ENCODE measurements around the gene CPNE1.
A peak's percentile ranks its signal among the peaks of the same experiment; 100 is the strongest.
"Not testable (repeated sequence)": the region's sequence is repeated elsewhere in the genome, so short reads cannot be mapped to it uniquely, and the experiment has no call there.

Gene CPNE1

DNA sequence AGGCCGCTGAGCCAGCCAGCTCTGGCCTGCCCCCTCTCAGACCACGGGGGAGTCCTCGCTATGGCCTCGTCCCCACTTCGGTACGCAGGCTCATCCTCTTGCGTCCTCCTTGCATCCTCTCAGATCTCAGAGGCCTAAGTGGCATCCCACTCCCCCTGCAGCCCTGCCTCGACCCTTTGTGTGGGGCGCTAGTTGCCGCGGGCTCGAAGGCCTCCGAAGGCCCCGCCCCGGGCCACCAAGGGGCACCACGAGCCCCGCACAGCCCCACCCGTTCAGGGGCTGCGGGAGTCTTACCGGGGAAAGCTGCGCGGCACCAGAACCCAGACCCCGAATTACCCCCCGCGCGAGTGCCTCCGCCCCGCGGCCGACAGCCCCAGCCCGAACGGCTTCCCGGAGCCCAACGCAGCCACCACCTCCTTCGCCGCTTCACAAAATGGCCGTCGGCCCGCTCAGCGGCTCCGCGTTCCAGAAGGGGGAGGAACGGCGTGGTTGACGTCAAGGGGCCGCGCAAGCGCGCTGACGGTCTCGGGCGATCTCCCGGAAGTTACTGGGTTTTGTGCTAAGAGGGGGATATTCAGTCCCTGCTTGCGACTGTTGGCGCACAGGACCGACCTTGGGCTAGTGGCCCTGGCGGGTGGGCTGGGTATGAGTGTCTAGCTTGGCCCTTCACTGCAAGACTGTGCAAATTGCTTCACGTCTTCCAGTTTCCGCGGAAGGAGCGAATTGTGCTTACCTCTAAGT lies at the start of gene CPNE1, which contains the start of gene RBM12:
Gene CPNE1 (minus strand): TSS at position 435 of the 741 bp plus-strand sequence. CDS start 31,977 bp downstream, outside the sequence.
Gene RBM12 (minus strand): TSS at position 435 of the 741 bp plus-strand sequence. CDS start 9,578 bp downstream, outside the sequence.
- DNase-seq (ENCODE audit: low read depth in 1 of 2, low spot score in 1 of 2), result peak; percentile 85 to 86

DNA sequence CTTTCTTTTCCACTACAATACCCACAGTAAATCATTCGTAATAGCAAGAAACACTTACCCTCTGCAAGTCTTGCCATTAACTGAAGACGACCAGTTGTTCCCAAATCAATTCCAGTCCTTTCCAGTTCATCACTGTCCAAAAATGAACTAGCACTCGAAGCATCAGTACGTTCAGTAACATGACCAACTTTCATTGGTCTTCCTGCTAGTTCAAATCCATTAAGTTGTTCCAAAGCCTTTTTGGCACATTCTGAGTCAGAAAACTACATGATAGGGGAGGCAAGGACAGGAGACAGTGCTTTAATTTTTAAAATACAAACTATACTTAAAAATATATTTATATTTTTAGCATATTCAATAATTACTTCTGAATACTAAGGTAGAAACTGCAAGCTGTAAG lies 49.4 kb upstream of the CPNE1 start:
- no peak for DNase-seq (ENCODE audit: low read depth in 1 of 2, low spot score in 1 of 2)

DNA sequence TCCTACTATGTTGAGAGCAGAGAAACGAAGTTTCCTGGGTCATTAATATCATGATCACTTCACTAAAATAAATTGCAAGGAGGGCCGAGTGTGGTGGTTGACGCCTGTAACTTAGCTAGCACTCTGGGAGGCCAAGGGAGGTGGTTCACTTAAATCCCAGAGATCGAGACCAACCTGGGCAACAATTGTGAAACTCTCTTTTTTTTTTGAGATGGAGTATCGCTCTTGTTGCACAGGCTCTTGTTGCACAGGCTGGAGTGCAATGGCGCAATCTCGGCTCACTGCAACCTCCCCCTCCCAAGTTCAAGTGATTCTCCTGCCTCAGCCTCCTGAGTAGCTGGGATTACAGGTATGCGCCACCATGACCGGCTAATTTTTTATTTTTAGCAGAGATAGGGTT lies 48.4 kb upstream of the CPNE1 start:
- not testable (repeated sequence) for DNase-seq (ENCODE audit: low read depth in 1 of 2, low spot score in 1 of 2)

DNA sequence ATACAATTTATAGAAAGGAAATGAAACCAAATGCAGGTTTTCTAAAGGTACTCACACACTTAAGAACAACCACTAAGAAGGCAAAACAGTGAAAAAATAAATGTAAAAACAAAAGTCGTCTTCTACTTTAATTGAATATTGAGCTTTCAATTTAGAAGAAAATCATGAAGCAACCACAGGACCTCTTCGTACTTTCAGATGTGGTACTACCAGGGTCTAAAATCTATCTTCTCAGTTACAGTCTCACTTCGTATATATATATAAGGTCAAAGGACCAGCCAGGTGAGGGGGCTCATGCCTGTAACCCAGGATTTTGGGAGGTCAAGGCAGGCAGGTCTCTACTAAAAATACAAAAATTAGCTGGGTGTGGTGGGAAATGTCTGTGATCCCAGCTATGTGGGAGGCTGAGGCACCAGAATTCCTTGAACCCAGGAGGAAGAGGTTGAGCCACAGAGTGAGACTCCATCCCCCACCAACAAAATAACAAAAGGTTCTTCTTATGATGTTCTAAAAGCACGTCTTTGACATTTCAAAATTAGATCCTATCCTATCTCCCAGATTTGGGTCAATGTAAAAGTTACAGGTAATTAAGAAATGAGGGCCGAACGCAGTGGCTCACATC lies 47.0 kb upstream of the CPNE1 start:
- DNase-seq (ENCODE audit: low read depth in 1 of 2, low spot score in 1 of 2), result no peak

DNA sequence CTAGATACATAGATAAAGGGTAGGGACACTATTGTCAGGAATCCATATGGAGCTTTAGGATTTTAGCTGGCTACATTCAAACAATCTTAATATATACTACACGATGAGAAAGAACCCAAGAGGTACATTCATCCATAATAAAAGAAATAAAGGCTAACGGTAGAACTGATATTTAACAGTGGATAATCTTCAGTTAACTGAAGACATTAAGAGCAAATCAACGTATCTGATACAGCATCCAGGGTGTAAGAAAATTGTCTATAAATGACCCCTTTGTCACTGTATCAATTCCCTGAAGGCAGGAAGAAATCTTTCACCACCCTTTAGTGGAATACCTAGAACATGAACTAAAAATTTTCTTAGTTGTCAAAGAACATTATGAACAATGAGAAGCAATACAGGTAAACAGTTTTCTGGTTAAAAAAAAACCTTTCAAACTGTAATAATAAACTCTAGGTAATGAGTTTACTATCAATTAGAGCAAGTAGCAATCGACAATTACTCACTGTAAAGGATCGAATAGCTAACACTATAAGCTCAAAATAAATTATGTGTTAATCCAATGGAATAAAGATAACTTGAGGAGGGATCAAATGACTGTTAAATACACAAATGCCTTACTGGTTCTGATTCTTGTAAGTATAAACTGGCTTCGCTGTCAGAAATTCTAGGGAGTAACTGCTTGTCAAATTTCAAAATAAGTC lies 46.3 kb upstream of the CPNE1 start:
- no peak for DNase-seq (ENCODE audit: low read depth in 1 of 2, low spot score in 1 of 2)

DNA sequence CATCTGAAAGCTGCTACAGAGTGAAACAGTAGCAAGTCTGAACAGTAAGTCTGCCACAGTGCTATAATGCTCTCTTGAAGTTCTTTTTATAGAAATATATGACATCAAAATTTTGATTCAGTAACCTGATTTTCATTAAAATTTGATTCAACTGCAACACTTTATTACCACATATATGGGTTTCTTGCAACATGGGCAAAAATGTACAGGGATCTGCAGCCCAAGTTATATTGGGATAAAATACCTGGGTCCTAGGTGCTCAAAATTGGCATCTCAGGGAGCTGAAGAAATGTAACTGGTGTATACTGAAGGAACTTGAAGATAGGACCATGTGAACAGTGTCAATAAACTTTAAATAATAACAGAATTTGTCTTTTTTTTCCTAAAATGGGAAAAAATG lies 45.3 kb upstream of the CPNE1 start:
- no peak for DNase-seq (ENCODE audit: low read depth in 1 of 2, low spot score in 1 of 2)

DNA sequence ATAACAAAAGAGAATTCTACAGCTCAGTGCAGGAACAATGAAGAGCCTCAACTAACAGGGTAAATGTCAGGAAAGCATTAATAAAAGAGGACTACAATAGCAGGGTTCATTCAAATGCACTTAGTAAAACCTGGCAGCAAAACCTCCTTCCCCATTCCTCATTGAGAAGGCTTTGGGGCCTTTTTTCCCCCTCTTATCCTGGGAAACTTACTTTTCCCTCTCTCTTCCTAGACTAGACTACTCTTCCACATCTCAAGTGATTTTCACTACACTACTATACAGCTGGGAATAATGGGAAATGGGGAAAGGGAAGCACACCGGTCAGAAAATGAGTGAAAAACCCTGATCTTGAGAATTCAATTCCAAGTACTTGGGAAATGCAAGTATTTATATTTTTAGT lies 44.6 kb upstream of the CPNE1 start:
- no peak for DNase-seq (ENCODE audit: low read depth in 1 of 2, low spot score in 1 of 2)

DNA sequence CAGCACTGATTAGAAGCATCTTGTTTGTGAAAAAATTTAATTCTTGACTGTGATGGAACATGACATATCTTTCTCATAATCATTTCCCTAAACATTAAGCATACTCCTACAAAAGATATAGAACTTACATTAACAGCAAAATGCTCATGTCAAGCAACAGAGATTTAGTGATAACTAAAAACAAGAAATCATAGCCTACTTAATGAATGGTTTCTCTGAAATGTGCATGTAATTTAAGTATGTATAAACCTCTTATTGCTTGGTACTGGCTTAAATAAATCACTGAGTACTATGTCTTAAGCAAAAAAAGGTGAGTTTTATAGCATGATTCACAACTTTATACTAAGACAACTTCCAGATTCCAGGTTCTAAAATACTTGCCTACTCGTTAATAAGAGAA lies 43.8 kb upstream of the CPNE1 start:
- no peak for DNase-seq (ENCODE audit: low read depth in 1 of 2, low spot score in 1 of 2)

DNA sequence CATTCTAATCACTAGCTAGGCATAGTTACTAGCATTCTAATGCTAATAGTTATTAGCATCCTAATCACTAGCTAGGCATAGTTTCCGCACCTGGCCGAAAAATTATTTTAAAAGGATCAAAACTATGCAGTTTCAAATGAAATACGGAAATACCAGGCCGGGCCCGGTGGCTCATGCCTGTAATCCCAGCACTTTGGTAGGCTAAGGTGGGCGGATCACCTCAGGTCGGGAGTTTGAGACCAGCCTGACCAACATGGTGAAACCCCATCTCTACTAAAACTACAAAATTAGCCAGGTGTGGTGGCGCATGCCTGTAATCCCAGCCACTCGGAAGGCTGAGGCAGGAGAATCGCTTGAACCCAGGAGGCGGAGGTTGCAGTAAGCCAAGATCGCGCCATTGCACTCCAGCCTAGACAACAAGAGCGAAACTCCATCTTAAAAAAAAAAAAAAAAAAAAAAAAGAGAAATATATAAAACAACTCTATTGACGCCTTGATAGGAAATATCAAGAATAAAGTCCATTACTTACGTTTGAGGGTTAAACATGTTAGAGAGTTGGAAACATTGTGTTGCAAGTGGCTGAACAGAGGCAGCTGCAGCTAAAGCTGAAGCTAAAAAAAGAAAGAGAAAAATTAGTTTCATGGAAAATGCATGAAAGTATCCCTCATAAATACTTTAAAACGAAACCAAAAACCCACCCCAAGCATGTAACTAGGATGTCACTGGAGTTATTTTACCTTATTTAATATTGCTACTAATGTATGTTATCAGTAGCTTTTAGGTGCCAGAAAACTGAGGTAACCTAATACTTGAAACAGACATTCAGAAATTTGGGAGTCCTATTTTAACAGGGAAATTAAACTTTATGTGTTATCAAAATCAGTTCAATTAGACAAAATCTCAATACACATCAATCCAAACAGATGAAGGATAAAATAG lies 42.2 kb upstream of the CPNE1 start:
- DNase-seq (ENCODE audit: low read depth in 1 of 2, low spot score in 1 of 2), result not testable (repeated sequence)

DNA sequence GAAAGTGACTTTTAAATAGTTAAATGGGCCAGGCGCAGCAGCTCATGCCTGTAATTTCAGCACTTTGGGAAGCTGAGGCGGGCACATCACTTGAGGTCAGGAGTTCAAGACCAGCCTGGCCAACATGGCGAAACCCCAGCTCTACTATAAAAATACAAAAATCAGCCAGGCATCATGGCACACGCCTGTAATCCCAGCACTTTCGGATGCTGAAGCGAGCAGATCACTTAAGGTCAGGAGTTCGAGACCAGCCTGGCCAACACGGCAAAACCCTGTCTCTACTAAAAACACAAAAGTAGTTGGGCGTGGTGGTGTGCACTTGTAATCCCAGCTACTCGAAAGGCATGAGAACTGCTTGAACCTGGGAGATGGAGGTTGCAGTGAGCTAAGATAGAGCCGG lies 41.2 kb upstream of the CPNE1 start:
- DNase-seq (ENCODE audit: low read depth in 1 of 2, low spot score in 1 of 2), result not testable (repeated sequence)

DNA sequence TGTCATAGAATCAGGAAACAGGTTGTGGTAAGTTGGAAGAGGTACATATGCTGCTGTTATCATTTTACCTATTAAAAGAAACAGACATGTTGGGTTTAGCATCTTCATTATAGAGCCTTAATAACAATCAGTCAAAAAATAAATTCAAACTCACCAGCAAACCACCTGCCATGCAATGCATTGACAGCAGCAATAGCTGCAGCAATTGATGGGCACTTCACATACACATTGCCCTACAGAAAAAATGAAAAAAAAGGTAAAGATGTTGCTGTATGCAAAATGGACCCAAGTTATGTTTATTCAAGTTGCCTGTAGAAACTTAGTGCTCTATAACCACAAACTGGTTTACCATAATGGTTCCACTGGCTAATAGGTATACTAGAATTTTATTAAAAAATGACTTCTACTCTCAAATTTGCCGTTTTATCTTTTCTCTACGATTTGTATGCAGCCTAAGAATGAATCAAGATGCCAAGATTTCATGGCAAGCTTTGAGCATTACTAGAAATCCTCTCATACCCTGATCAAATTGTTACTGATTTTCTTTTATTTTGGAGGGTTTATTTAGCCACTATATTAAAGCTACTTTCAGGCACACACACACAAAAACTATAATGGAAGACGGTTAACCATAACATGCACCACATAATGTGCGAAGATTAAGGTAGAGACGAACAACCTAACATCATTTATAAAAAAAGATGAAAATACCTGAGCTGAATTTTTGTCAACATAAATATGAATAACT lies 40.0 kb upstream of the CPNE1 start:
- DNase-seq (ENCODE audit: low read depth in 1 of 2, low spot score in 1 of 2), result no peak

DNA sequence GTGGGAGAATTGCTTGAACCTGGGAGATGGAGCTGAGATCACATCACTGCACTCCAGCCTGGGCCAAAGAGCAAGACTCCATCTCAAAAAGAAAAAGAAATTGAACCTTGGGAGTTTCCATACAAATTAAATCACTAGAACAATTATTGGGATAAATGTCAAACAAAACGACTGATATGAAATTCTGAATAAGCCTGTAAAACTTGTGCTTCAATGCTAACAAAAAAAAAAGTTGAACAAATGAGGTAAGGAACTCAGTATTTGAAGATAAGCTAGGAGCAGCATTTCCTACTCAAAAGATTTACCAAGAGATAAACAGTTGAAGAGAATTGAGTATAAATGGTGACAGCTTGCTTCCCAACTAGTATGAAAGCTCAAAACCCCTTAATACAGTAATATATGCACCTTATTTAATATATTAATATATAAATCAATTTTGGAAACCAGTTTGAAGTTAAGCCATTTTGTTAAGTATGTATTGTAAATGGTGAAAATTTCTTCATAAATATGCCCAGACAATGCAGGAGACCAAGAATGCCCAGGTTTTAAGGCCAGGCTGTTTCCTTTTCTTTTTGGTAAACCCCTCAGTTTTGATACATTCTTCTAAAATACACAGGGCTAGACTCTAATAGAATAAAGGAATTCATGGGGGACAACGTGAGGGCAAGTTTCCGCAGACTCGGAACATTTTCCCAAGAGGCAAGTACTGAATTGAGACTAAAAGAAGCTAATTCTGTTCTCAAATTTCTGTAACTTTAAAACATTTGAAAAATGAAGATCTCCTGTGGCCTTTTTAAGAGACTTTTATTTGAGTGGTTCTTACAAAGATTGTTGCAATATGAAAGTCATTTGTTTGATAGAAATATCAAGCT lies 38.4 kb upstream of the CPNE1 start:
- DNase-seq (ENCODE audit: low read depth in 1 of 2, low spot score in 1 of 2), result no peak

DNA sequence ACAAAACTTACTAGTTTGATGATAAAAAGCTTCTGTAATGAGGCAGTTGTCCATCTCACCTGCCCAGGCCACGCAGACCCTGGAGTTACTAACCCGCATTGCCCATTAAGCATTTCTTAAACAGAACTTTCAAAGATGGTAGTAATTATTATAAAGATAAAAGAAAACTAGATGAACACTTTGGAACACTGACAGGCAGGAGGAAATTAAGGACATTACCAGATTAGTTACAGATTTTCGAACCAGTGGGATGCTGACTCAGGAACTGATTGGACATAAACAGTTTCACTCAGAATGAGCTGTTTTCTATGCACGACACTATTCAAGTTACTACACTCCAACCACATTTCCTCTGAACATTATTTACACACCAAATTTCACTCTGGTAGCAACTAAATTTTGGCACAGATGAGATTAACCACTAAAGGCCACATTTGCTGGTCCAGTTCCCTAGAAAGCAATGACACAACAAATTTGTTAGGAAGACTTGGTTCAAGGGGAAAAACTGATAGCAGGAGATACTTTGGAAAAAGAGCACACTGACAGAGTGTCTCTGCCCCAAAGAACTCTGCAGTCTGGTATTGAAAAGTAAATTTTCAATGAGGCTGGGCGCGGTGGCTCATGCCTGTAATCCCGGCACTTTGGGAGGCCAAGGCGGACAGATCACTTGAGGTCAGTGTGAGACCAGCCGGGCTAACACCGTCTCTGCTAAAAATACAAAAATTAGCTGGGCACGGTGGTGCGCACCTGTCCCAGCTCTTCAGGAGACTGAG lies 37.5 kb upstream of the CPNE1 start:
- DNase-seq (ENCODE audit: low read depth in 1 of 2, low spot score in 1 of 2), result no peak

DNA sequence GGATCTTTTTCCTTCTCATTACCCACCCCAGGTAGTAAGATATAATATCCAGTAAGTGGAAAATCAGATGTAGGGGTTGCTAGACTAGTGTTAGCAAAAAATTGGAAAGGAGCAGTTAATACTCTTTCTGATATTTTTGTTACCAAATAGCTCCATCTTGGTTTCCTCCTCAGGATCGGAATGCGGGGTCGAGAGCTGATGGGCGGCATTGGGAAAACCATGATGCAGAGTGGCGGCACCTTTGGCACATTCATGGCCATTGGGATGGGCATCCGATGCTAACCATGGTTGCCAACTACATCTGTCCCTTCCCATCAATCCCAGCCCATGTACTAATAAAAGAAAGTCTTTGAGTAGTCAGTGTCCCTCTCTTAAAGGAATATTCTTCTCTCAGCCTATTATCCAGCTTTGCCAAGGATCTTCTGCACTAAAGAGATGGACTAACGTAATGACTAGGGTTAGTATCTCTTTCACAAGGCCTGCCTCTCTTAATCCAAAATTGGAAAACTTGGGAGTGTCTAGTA lies 36.0 kb upstream of the CPNE1 start:
- DNase-seq (ENCODE audit: low read depth in 1 of 2, low spot score in 1 of 2), result no peak

DNA sequence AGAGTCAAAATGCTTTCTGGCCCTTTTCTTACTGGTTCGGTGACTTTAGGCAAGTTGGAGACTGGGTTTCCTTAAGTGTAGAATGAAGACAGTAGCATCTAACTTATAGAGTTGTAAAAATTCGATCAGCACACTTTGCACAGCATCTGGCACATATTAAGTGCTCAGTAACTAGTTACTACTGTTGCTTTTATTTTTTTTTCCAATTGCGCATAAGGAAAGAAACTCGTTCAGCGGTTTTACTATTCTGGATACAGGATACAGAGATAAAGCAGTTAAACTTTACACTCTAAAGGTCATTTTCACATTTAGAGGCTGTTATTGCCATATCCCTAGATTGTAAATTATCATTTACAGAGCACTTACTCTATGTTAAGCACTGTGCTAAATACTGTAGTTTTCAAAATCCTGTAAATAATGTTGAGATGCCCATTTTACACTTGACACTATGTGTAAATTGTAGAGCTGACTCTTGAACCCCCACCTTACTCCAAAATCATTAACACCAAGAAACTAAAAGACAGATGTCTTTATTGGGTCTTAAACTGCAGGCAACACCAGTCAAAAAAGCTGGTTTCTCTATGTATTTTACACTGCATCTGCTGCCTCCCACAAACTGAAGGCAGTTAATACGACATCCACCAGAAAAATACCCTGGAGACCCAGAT lies 35.4 kb upstream of the CPNE1 start:
- no peak for DNase-seq (ENCODE audit: low read depth in 1 of 2, low spot score in 1 of 2)

DNA sequence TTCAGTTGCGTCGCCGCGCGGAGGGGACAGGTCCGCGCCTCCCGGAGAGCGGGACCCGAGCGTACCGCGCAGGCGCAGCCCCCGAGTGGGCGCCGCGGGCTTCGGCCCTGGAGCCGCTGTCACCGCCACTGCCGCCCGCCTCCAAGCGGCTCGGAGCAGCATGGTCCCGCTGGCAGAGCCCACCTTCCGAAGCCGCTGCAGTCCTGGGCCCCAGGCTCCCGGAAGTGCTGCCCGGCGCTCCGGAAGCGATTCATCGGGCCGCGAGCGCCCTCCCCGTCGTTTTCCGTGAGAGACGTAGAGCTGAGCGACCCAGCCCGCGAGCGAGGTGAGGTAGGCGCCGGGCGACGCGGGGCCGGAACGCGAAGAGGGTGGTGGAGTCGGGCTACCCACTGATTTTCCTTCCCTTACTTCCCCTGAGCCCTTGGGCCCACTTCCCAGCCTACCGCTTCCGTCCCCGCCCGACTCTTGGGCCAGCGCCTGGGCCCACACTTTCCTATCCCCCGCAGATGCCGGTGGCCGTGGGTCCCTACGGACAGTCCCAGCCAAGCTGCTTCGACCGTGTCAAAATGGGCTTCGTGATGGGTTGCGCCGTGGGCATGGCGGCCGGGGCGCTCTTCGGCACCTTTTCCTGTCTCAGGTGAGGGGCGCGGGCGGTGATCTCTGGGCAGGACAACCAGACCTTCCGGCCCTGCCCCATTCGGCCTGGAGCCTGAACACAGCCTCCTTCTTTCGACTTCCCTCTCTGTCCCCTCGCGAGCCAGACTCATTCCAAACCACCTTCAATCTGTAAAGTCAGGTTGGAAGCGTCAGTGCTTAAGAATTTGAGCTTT lies 34.6 kb upstream of the CPNE1 start, which contains the start of the genes NFS1 and ROMO1:
Gene NFS1 (minus strand): TSS at position 226 of the 830 bp plus-strand sequence. CDS start 64 bp downstream, at position 162.
Gene ROMO1 (plus strand): TSS at position 279 of the 830 bp plus-strand sequence. CDS start 228 bp downstream, at position 507.
- peak; percentile 69 to 82 for DNase-seq (ENCODE audit: low read depth in 1 of 2, low spot score in 1 of 2)
